Transverse colon (tissue), 4 donors: ENCODE results near the gene PHETA1. TPM values are rescaled to one million over a fixed set of nuclear protein-coding genes. Genes with fewer than 3 reads are reported as not detected.
A peak's percentile ranks its signal among the peaks of the same experiment; 100 is the strongest.

Experiments
- DNase-seq: peaks from one replicate; pipeline ENCODE4 v3.0.0-alpha.2; 2019
- H3K27ac ChIP-seq, 4 donors: fragments of 200-600 bp; sonication (generic); 2 replicates each; pipeline ENCODE4 v1.5.1; 2016 to 2018; ENCODE audit warnings: inconsistent platforms in 4 of 4
- H3K27me3 ChIP-seq: fragments of 200-600 bp; sonication (generic); 2 replicates; pipeline ENCODE4 v1.5.1; 2017; ENCODE audit warnings: inconsistent platforms
- H3K36me3 ChIP-seq, 4 donors: fragments of 200-600 bp; sonication (generic); 2 replicates each; pipeline ENCODE4 v1.5.1; 2017 to 2019; ENCODE audit warnings: inconsistent platforms in 4 of 4
- H3K4me1 ChIP-seq, 4 donors: fragments of 200-600 bp; sonication (generic); 2 replicates each; pipeline ENCODE4 v1.5.1; 2017 to 2020; ENCODE audit warnings: inconsistent platforms in 4 of 4
- H3K4me3 ChIP-seq, 4 donors: fragments of 200-600 bp; sonication (generic); 1 replicate in 1 of 4; 2 replicates in 3 of 4; pipeline versions ENCODE4 v1.5.1 to v1.6.1; 2017 to 2019; ENCODE audit warnings: inconsistent platforms in 4 of 4
- H3K9me3 ChIP-seq, 2 donors: fragments of 200-600 bp; sonication (generic); 2 replicates each; pipeline ENCODE4 v1.5.1; 2017 to 2019; ENCODE audit warnings: inconsistent platforms in 2 of 2
- CTCF ChIP-seq, 5 experiments: fragments of 200-600 bp in 3 of 5; fragments of 450-650 bp in 2 of 5; sonication (generic) in 3 of 5; IDR thresholded peaks; 1 replicate in 2 of 5; 2 replicates in 3 of 5; pipeline ENCODE4 v1.5.1; 2016 to 2017; ENCODE audit warnings: antibody characterized with exemption in 5 of 5, inconsistent platforms in 3 of 5, mild to moderate bottlenecking in 2 of 5, moderate library complexity in 1 of 5
- EP300 ChIP-seq: sonication (generic); formaldehyde crosslinking; IDR thresholded peaks from one replicate; pipeline ENCODE4 v1.6.1; 2017; ENCODE audit warnings: antibody characterized with exemption, low read depth
- POLR2A ChIP-seq: fragments of 450-650 bp; IDR thresholded peaks from one replicate; pipeline ENCODE4 v1.6.1; 2016; ENCODE audit warnings: antibody characterized with exemption, mild to moderate bottlenecking, moderate library complexity
- POLR2AphosphoS5 ChIP-seq, 3 donors: sonication (generic); formaldehyde crosslinking; IDR thresholded peaks; one replicate each; pipeline ENCODE4 v1.6.1; 2016; ENCODE audit warnings: antibody characterized with exemption in 3 of 3
- WGBS, 2 donors: methylation state at CpG; one replicate each; pipeline ENCODE4 v1.1.5; 2018; ENCODE audit warnings: low coverage in 1 of 2; 5-methylcytosine and 5-hydroxymethylcytosine counted together
- in situ Hi-C, 4 donors: fragments of 200-750 bp; cut with MboI; loops; one replicate each; pipeline versions ENCODE4 v1.15.0 to v1.15.1; 2017; ENCODE audit warnings: low sequenced_read_pairs in 3 of 4, low pct_ligation_motif_present in 1 of 4, low pct_unique_long_range_greater_than_20kb in 1 of 4
- intact Hi-C: fragments of 100-400 bp; cut with DNase I; formaldehyde crosslinking; loops from one replicate; pipeline ENCODE4 v1.15.1; 2023; ENCODE audit warnings: low total_unique reads
- total RNA-seq, 4 donors: library from RNA; depleted of rRNA; stranded (reverse); fragments of >200 nt; gene quantifications; one replicate each; pipeline ENCODE4 v1.1.0, GENCODE V29; 2016

Gene PHETA1
- total RNA-seq, 4 donors from 2014 or later = 22.4 to 34.8 (median 28.1) TPM

- 67 to 69% methylated on average over 2 to 13 of the region's 15 CpGs for WGBS, 2 donors
- no peak overlapping the region for H3K4me3 ChIP-seq
- in situ Hi-C loops = no loop called here
- intact Hi-C loops = no loop called here
- peak overlapping the region; percentile 72 to 93 (median 88) for H3K27ac ChIP-seq
- H3K27me3 ChIP-seq = no peaks in the 10 kb centered on the region
- no peak for TF ChIP-seq EP300
- TF ChIP-seq POLR2AphosphoS5 (IDR thresholded peaks at IDR 0.05) = no peak
- no peak for TF ChIP-seq CTCF (IDR thresholded peaks at IDR 0.05)
- TF ChIP-seq POLR2A = no peak
- H3K9me3 ChIP-seq = no peaks in the 10 kb centered on the region
- no peak for DNase-seq
- H3K36me3 ChIP-seq = no peaks in the 10 kb centered on the region
- H3K4me1 ChIP-seq = peaks cover 20 to 62% (median 35%) of the 10 kb centered on the region in 4 donors
Measured at GRCh38 chr12:111412007-111412829, 43.3 kb upstream of the PHETA1 start.

- no peaks in the 10 kb centered on the region for H3K27me3 ChIP-seq
- 83% methylated on average over 1 to 8 of the region's 8 CpGs for WGBS, 2 donors
- H3K36me3 ChIP-seq = no peaks in the 10 kb centered on the region
- H3K4me1 ChIP-seq = peaks cover 26 to 71% (median 39%) of the 10 kb centered on the region in 4 donors
- H3K9me3 ChIP-seq = no peaks in the 10 kb centered on the region
- in situ Hi-C loops (no loop called here), intact Hi-C loops (no loop called here)
- DNase-seq = no peak
- H3K27ac ChIP-seq = peak overlapping the region; percentile 72 to 93 (median 88)
- TF ChIP-seq POLR2A (no peak), EP300 (no peak), CTCF (IDR thresholded peaks at IDR 0.05) (no peak), POLR2AphosphoS5 (IDR thresholded peaks at IDR 0.05) (no peak)
- no peak overlapping the region for H3K4me3 ChIP-seq
Measured at GRCh38 chr12:111411185-111411764, 42.4 kb upstream of the PHETA1 start.

GRCh38 chr12:111410431-111411184 is 41.7 kb upstream of the PHETA1 start:
- Histone ChIP-seq H3K4me1 (peaks cover 26 to 72% (median 39%) of the 10 kb centered on the region in 4 donors), H3K27me3 (no peaks in the 10 kb centered on the region), H3K4me3 (no peak overlapping the region), H3K9me3 (no peaks in the 10 kb centered on the region), H3K27ac (peak overlapping the region; percentile 72 to 93 (median 88)), H3K36me3 (no peaks in the 10 kb centered on the region)
- 77% methylated on average over 12 of the region's 12 CpGs; no CpG with 5 or more reads in 1 of the 2 donors for WGBS, 2 donors
- no peak for TF ChIP-seq POLR2A
- no peak for TF ChIP-seq CTCF (IDR thresholded peaks at IDR 0.05)
- no peak for TF ChIP-seq EP300
- in situ Hi-C loops = no loop called here
- no peak for DNase-seq
- intact Hi-C loops = no loop called here
